GM19240 (cell line): ENCODE results near the gene FCGR2B.
"Not testable (repeated sequence)": the region's sequence is repeated elsewhere in the genome, so short reads cannot be mapped to it uniquely, and the experiment has no call there.

ENCODE experiments used
- DNase-seq: peaks from one replicate; pipeline ENCODE4 v3.0.0; 2011; ENCODE audit warnings: low spot score; ENCODE audit not compliant: insufficient read length

The FCGR2B gene

GRCh38 chr1:161705537-161705936 lies 42.6 kb downstream of the FCGR2B start:
- DNase-seq, result no peak

GRCh38 chr1:161706113-161706481 lies 43.2 kb downstream of the FCGR2B start:
- DNase-seq, result no peak

- DNase-seq, result no peak
Measured at GRCh38 chr1:161706482-161707347, 43.8 kb downstream of the FCGR2B start, which contains the start of gene FCRLA. TSS of gene FCRLA (plus strand) at chr1:161707229. CDS start at chr1:161707265, 36 bp downstream.

- DNase-seq, result no peak
Measured at GRCh38 chr1:161707503-161707902, 44.6 kb downstream of the FCGR2B start.

- DNase-seq, result no peak
Measured at GRCh38 chr1:161709373-161709772, 46.4 kb downstream of the FCGR2B start.

GRCh38 chr1:161710560-161710959 lies 47.6 kb downstream of the FCGR2B start:
- no peak for DNase-seq

- DNase-seq, result no peak
Measured at GRCh38 chr1:161718559-161719324, 55.8 kb downstream of the FCGR2B start.

- DNase-seq, result no peak
Measured at GRCh38 chr1:161719325-161719611, 56.3 kb downstream of the FCGR2B start.

- no peak for DNase-seq
Measured at GRCh38 chr1:161720422-161720821, 57.5 kb downstream of the FCGR2B start.

- no peak for DNase-seq
Measured at GRCh38 chr1:161720956-161721737, 58.2 kb downstream of the FCGR2B start, which contains the start of gene FCRLB. TSS of gene FCRLB (plus strand) at chr1:161721544. CDS start at chr1:161722673, 1,129 bp downstream.

- no peak for DNase-seq
Measured at GRCh38 chr1:161721738-161722343, 58.9 kb downstream of the FCGR2B start.

- DNase-seq, result no peak
Measured at GRCh38 chr1:161722406-161722805, 59.5 kb downstream of the FCGR2B start.

GRCh38 chr1:161723459-161724141 lies 60.7 kb downstream of the FCGR2B start:
- DNase-seq, result no peak

GRCh38 chr1:161725258-161725907 lies 62.4 kb downstream of the FCGR2B start:
- DNase-seq, result not testable (repeated sequence)

- no peak for DNase-seq
Measured at GRCh38 chr1:161725908-161726472, 63.0 kb downstream of the FCGR2B start.

GRCh38 chr1:161726473-161727255 lies 63.7 kb downstream of the FCGR2B start:
- DNase-seq, result no peak

- DNase-seq, result no peak
Measured at GRCh38 chr1:161727256-161727924, 64.4 kb downstream of the FCGR2B start.
